Measurements from ENCODE around the gene PRDM12.

PRDM12 gene

GRCh38 chr9:130693101-130693425 is 28.7 kb downstream of the PRDM12 start:
- H2AFZ ChIP-seq (ENCODE audit: low read length): peak overlapping the region; percentile 97
- H3K79me2 ChIP-seq (ENCODE audit: insufficient read depth, low read length): peaks cover 19% of the 10 kb centered on the region
- H3K36me3 ChIP-seq (ENCODE audit: insufficient read depth, low read length): peaks cover 32% of the 10 kb centered on the region
- H3K27ac ChIP-seq (ENCODE audit: low read depth, low read length, poor library complexity, severe bottlenecking): no peak overlapping the region
- H3K4me2 ChIP-seq (ENCODE audit: low read length): peak overlapping the region; percentile 84
- H4K20me1 ChIP-seq (ENCODE audit: insufficient read depth, low read length): no peaks in the 10 kb centered on the region
- H3F3A ChIP-seq (ENCODE audit: insufficient read depth, low read length): no peaks in the 10 kb centered on the region
- no peaks in the 10 kb centered on the region for H3K27me3 ChIP-seq (ENCODE audit: insufficient read depth, low read length)
- peaks cover 26% of the 10 kb centered on the region for H3K4me1 ChIP-seq (ENCODE audit: insufficient read depth, low read length, severe bottlenecking)
- TF ChIP-seq CTCF (IDR thresholded peaks at IDR 0.05; ENCODE audit: low read length): no peak
- no peak for TF ChIP-seq EZH2 (IDR thresholded peaks at IDR 0.05; ENCODE audit: borderline replicate concordance, low read length)
- no peaks in the 10 kb centered on the region for H3K9me2 ChIP-seq (ENCODE audit: low read depth, low read length)
- no peaks in the 10 kb centered on the region; the same call in 1 of the 2 replicates for H3K9me3 ChIP-seq (ENCODE audit: low read length)
- peak overlapping the region; percentile 95 for H3K4me3 ChIP-seq (ENCODE audit: low read depth, low read length, poor library complexity, severe bottlenecking)
- H3K9ac ChIP-seq (ENCODE audit: low read length): peak overlapping the region; percentile 63

- H3K79me2 ChIP-seq (ENCODE audit: insufficient read depth, low read length): peaks cover 19% of the 10 kb centered on the region
Observed at GRCh38 chr9:130693426-130694191, 29.2 kb downstream of the PRDM12 start, which contains the start of gene EXOSC2. EXOSC2 (plus strand) TSS chr9:130693780; CDS start chr9:130693792, 12 bp downstream.

GRCh38 chr9:130694205-130694604 is 29.8 kb downstream of the PRDM12 start:
- Histone ChIP-seq H3K27ac (ENCODE audit: low read depth, low read length, poor library complexity, severe bottlenecking) (peak overlapping the region; percentile 31), H3K9me3 (ENCODE audit: low read length) (no peaks in the 10 kb centered on the region; the same call in 1 of the 2 replicates), H3K4me2 (ENCODE audit: low read length) (peak overlapping the region; percentile 80), H3K4me1 (ENCODE audit: insufficient read depth, low read length, severe bottlenecking) (peaks cover 26% of the 10 kb centered on the region), H3K9me2 (ENCODE audit: low read depth, low read length) (no peaks in the 10 kb centered on the region), H4K20me1 (ENCODE audit: insufficient read depth, low read length) (no peaks in the 10 kb centered on the region), H3K36me3 (ENCODE audit: insufficient read depth, low read length) (peaks cover 44% of the 10 kb centered on the region), H3K27me3 (ENCODE audit: insufficient read depth, low read length) (no peaks in the 10 kb centered on the region), H3K79me2 (ENCODE audit: insufficient read depth, low read length) (peaks cover 19% of the 10 kb centered on the region), H3K4me3 (ENCODE audit: low read depth, low read length, poor library complexity, severe bottlenecking) (peak overlapping the region; percentile 95), H2AFZ (ENCODE audit: low read length) (no peak overlapping the region), H3K9ac (ENCODE audit: low read length) (peak overlapping the region; percentile 98), H3F3A (ENCODE audit: insufficient read depth, low read length) (no peaks in the 10 kb centered on the region)
- TF ChIP-seq CTCF (IDR thresholded peaks at IDR 0.05; ENCODE audit: low read length): no peak

More at GRCh38 chr9:130693426-130694191, 29.2 kb downstream of the PRDM12 start, which contains the start of gene EXOSC2:
- peaks cover 38% of the 10 kb centered on the region for H3K36me3 ChIP-seq (ENCODE audit: insufficient read depth, low read length)
- no peaks in the 10 kb centered on the region for H4K20me1 ChIP-seq (ENCODE audit: insufficient read depth, low read length)
- peak within 1 kb of the TSS; percentile 97 for H2AFZ ChIP-seq (ENCODE audit: low read length)
- H3K9me2 ChIP-seq (ENCODE audit: low read depth, low read length): no peaks in the 10 kb centered on the region
- peak within 1 kb of the TSS; percentile 84 for H3K4me2 ChIP-seq (ENCODE audit: low read length)
- H3K4me1 ChIP-seq (ENCODE audit: insufficient read depth, low read length, severe bottlenecking): peaks cover 26% of the 10 kb centered on the region
- TF ChIP-seq CTCF (IDR thresholded peaks at IDR 0.05; ENCODE audit: low read length): no peak
- no peaks in the 10 kb centered on the region for H3F3A ChIP-seq (ENCODE audit: insufficient read depth, low read length)
- peak within 1 kb of the TSS; percentile 98 for H3K9ac ChIP-seq (ENCODE audit: low read length)
- H3K9me3 ChIP-seq (ENCODE audit: low read length): no peaks in the 10 kb centered on the region; the same call in 1 of the 2 replicates
- H3K27ac ChIP-seq (ENCODE audit: low read depth, low read length, poor library complexity, severe bottlenecking): peak within 1 kb of the TSS; percentile 31
- H3K27me3 ChIP-seq (ENCODE audit: insufficient read depth, low read length): no peaks in the 10 kb centered on the region
- peak within 1 kb of the TSS; percentile 95 for H3K4me3 ChIP-seq (ENCODE audit: low read depth, low read length, poor library complexity, severe bottlenecking)

All from OCI-LY1 (cell line).